GM19463 (cell line): ENCODE measurements around the gene ARID4A.
"Not testable (repeated sequence)": the region's sequence is repeated elsewhere in the genome, so short reads cannot be mapped to it uniquely, and the experiment has no call there.

ENCODE experiments used
- ATAC-seq: cut with Tn5 transposase; IDR thresholded peaks from one replicate; pipeline ENCODE4 v1.9.1; 2021; ENCODE audit warnings: mild to moderate bottlenecking, moderate library complexity; ENCODE audit not compliant: unreplicated experiment

The ARID4A gene

GRCh38 chr14:58298477-58299400 lies at the start of gene ARID4A:
Gene ARID4A, plus strand, starts transcription at chr14:58298555. Its CDS starts 1,300 bp downstream, at chr14:58299855.
- peak; percentile 10 for ATAC-seq

- ATAC-seq: no peak
Observed at GRCh38 chr14:58249611-58250010, 48.7 kb upstream of the ARID4A start.

GRCh38 chr14:58258156-58258555 lies 40.2 kb upstream of the ARID4A start:
- ATAC-seq: no peak

- ATAC-seq: not testable (repeated sequence)
Observed at GRCh38 chr14:58262005-58262404, 36.4 kb upstream of the ARID4A start.

GRCh38 chr14:58265401-58265800 lies 33.0 kb upstream of the ARID4A start:
- no peak for ATAC-seq

- ATAC-seq: no peak
Observed at GRCh38 chr14:58270628-58271027, 27.7 kb upstream of the ARID4A start.

GRCh38 chr14:58272588-58273372 lies 25.6 kb upstream of the ARID4A start:
- no peak for ATAC-seq

GRCh38 chr14:58274881-58275280 lies 23.5 kb upstream of the ARID4A start:
- no peak for ATAC-seq

- ATAC-seq: no peak
Observed at GRCh38 chr14:58275527-58276190, 22.7 kb upstream of the ARID4A start.

GRCh38 chr14:58276208-58276607 lies 22.1 kb upstream of the ARID4A start:
- no peak for ATAC-seq

- ATAC-seq: no peak
Observed at GRCh38 chr14:58278177-58278576, 20.2 kb upstream of the ARID4A start.

GRCh38 chr14:58280954-58281787 lies 17.2 kb upstream of the ARID4A start:
- peak; percentile 56 for ATAC-seq

- no peak for ATAC-seq
Observed at GRCh38 chr14:58281969-58282368, 16.4 kb upstream of the ARID4A start.

- no peak for ATAC-seq
Observed at GRCh38 chr14:58282925-58283593, 15.3 kb upstream of the ARID4A start.

GRCh38 chr14:58283730-58284129 lies 14.6 kb upstream of the ARID4A start:
- ATAC-seq: no peak

- ATAC-seq: no peak
Observed at GRCh38 chr14:58285132-58285531, 13.2 kb upstream of the ARID4A start.

- ATAC-seq: no peak
Observed at GRCh38 chr14:58287607-58288042, 10.7 kb upstream of the ARID4A start.

- no peak for ATAC-seq
Observed at GRCh38 chr14:58288106-58288792, 10.1 kb upstream of the ARID4A start.

- ATAC-seq: no peak
Observed at GRCh38 chr14:58291646-58292045, 6.7 kb upstream of the ARID4A start.
